Breast epithelium (tissue), 3 donors: ENCODE results near the gene ANKRD44.

Source experiments
- CTCF ChIP-seq, 3 donors: fragments of 450-650 bp; IDR thresholded peaks; one replicate each; pipeline ENCODE4 v1.5.1; 2016 to 2017; ENCODE audit warnings: antibody characterized with exemption in 3 of 3, mild to moderate bottlenecking in 3 of 3, moderate library complexity in 3 of 3
- POLR2A ChIP-seq: fragments of 450-650 bp; IDR thresholded peaks from one replicate; pipeline ENCODE4 v1.6.1; 2016; ENCODE audit warnings: antibody characterized with exemption, mild to moderate bottlenecking, moderate library complexity
- POLR2AphosphoS5 ChIP-seq, 3 donors: sonication (generic); formaldehyde crosslinking; IDR thresholded peaks; one replicate each; pipeline ENCODE4 v1.6.1; 2017; ENCODE audit warnings: antibody characterized with exemption in 3 of 3

- TF ChIP-seq CTCF (IDR thresholded peaks at IDR 0.05) (no peak), POLR2A (no peak), POLR2AphosphoS5 (IDR thresholded peaks at IDR 0.05) (no peak)
Measured at GRCh38 chr2:197256021-197256420, 54.6 kb downstream of the ANKRD44 start.
